ENCODE measurements around the gene SLIT2. TPM values are rescaled to one million over a fixed set of nuclear protein-coding genes. Genes with fewer than 3 reads are reported as not detected.
A peak's percentile ranks its signal among the peaks of the same experiment; 100 is the strongest.

The SLIT2 gene
- total RNA-seq, 1 experiment from 2014 or later = 3.8 TPM

- BruUV-seq (replicated peaks) = no TSS peak
- Mint-ChIP-seq H3K27me3 (ENCODE audit: unreplicated experiment) (no peaks in the 10 kb centered on the region), H3K36me3 (ENCODE audit: insufficient read depth, unreplicated experiment) (no peaks in the 10 kb centered on the region), H3K4me3 (ENCODE audit: low read depth, unreplicated experiment) (no peak overlapping the region), H3K4me1 (ENCODE audit: low read depth, unreplicated experiment) (no peaks in the 10 kb centered on the region), H3K27ac (ENCODE audit: unreplicated experiment) (no peak overlapping the region), H3K9me3 (ENCODE audit: low read depth, unreplicated experiment) (no peaks in the 10 kb centered on the region)
- CTCF ChIA-PET = no interaction called here
- no peak for DNase-seq
- intact Hi-C loops (cut with micrococcal nuclease; ENCODE audit: unreplicated experiment) = no loop called here
- no peak for TF ChIP-seq CTCF (IDR thresholded peaks at IDR 0.05; ENCODE audit: unreplicated experiment)
These were observed 32.2 kb upstream of the SLIT2 start for GRCh38 chr4:20219521-20219920.

- no peak for DNase-seq
- CTCF ChIA-PET = no interaction called here
- no TSS peak for BruUV-seq (replicated peaks)
- Mint-ChIP-seq H3K4me3 (ENCODE audit: low read depth, unreplicated experiment) (no peak overlapping the region), H3K27me3 (ENCODE audit: unreplicated experiment) (no peaks in the 10 kb centered on the region), H3K36me3 (ENCODE audit: insufficient read depth, unreplicated experiment) (no peaks in the 10 kb centered on the region), H3K27ac (ENCODE audit: unreplicated experiment) (no peak overlapping the region), H3K4me1 (ENCODE audit: low read depth, unreplicated experiment) (no peaks in the 10 kb centered on the region), H3K9me3 (ENCODE audit: low read depth, unreplicated experiment) (no peaks in the 10 kb centered on the region)
- no peak for TF ChIP-seq CTCF (IDR thresholded peaks at IDR 0.05; ENCODE audit: unreplicated experiment)
- intact Hi-C loops (cut with micrococcal nuclease; ENCODE audit: unreplicated experiment) = no loop called here
These were observed 13.7 kb upstream of the SLIT2 start for GRCh38 chr4:20237894-20238537.

GRCh38 chr4:20248155-20248558 lies 3.5 kb upstream of the SLIT2 start:
- no peaks in the 10 kb centered on the region for H3K4me1 Mint-ChIP-seq (ENCODE audit: low read depth, unreplicated experiment)
- CTCF ChIA-PET = interaction anchor here (0.6 to 1.3 kb wide), 4 partner anchors 13 to 939 kb away, joined by 3 read pairs; no protein-coding TSS in a partner anchor
- H3K36me3 Mint-ChIP-seq (ENCODE audit: insufficient read depth, unreplicated experiment) = peaks cover 23% of the 10 kb centered on the region
- no peak for TF ChIP-seq CTCF (IDR thresholded peaks at IDR 0.05; ENCODE audit: unreplicated experiment)
- no peak overlapping the region for H3K27ac Mint-ChIP-seq (ENCODE audit: unreplicated experiment)
- H3K4me3 Mint-ChIP-seq (ENCODE audit: low read depth, unreplicated experiment) = no peak overlapping the region
- BruUV-seq (replicated peaks) = no TSS peak
- H3K27me3 Mint-ChIP-seq (ENCODE audit: unreplicated experiment) = no peaks in the 10 kb centered on the region
- peaks cover 2% of the 10 kb centered on the region for H3K9me3 Mint-ChIP-seq (ENCODE audit: low read depth, unreplicated experiment)
- peak; percentile 19 for DNase-seq
- intact Hi-C loops (cut with micrococcal nuclease; ENCODE audit: unreplicated experiment) = loop anchor here (2.0 to 10.0 kb wide), 4 partner anchors 203 to 939 kb away; no protein-coding TSS in a partner anchor

GRCh38 chr4:20249333-20249732 lies 2.4 kb upstream of the SLIT2 start:
- no peak for TF ChIP-seq CTCF (IDR thresholded peaks at IDR 0.05; ENCODE audit: unreplicated experiment)
- no peaks in the 10 kb centered on the region for H3K9me3 Mint-ChIP-seq (ENCODE audit: low read depth, unreplicated experiment)
- intact Hi-C loops (cut with micrococcal nuclease; ENCODE audit: unreplicated experiment) = loop anchor here (1.0 to 10.0 kb wide), 6 partner anchors 205 to 1024 kb away; no protein-coding TSS in a partner anchor
- H3K27me3 Mint-ChIP-seq (ENCODE audit: unreplicated experiment) = no peaks in the 10 kb centered on the region
- no peaks in the 10 kb centered on the region for H3K4me1 Mint-ChIP-seq (ENCODE audit: low read depth, unreplicated experiment)
- CTCF ChIA-PET = no interaction called here
- H3K4me3 Mint-ChIP-seq (ENCODE audit: low read depth, unreplicated experiment) = no peak overlapping the region
- H3K27ac Mint-ChIP-seq (ENCODE audit: unreplicated experiment) = no peak overlapping the region
- H3K36me3 Mint-ChIP-seq (ENCODE audit: insufficient read depth, unreplicated experiment) = peaks cover 23% of the 10 kb centered on the region
- BruUV-seq (replicated peaks) = no TSS peak
- no peak for DNase-seq

All from Calu3 (cell line).